Astrocyte of the hippocampus (primary cell): ENCODE measurements around the gene DNMT1.
A peak's percentile ranks its signal among the peaks of the same experiment; 100 is the strongest.
"Not testable (repeated sequence)": the region's sequence is repeated elsewhere in the genome, so short reads cannot be mapped to it uniquely, and the experiment has no call there.

Source experiments
- DNase-seq: peaks from one replicate; pipeline ENCODE4 v3.0.0; 2011; ENCODE audit warnings: low read depth, low spot score

Gene DNMT1

GRCh38 chr19:10194500-10195198, at the start of gene DNMT1:
DNMT1 (minus strand) TSS chr19:10194953; CDS start chr19:10194899, 54 bp downstream.
- DNase-seq, result peak; percentile 99

GRCh38 chr19:10243606-10244005, 48.9 kb upstream of the DNMT1 start:
- no peak for DNase-seq

GRCh38 chr19:10241826-10242449, 47.2 kb upstream of the DNMT1 start:
- DNase-seq, result not testable (repeated sequence)

GRCh38 chr19:10238172-10238783, 43.5 kb upstream of the DNMT1 start:
- DNase-seq, result no peak

GRCh38 chr19:10237702-10238101, 42.9 kb upstream of the DNMT1 start:
- no peak for DNase-seq

GRCh38 chr19:10235409-10235808, 40.7 kb upstream of the DNMT1 start:
- DNase-seq, result not testable (repeated sequence)

- no peak for DNase-seq
Observed at GRCh38 chr19:10235003-10235402, 40.2 kb upstream of the DNMT1 start.

GRCh38 chr19:10233946-10234345, 39.2 kb upstream of the DNMT1 start:
- DNase-seq, result no peak

GRCh38 chr19:10231612-10232228, 37.0 kb upstream of the DNMT1 start:
- no peak for DNase-seq

- DNase-seq, result peak; percentile 83
Observed at GRCh38 chr19:10230861-10231611, 36.3 kb upstream of the DNMT1 start, which contains the start of gene S1PR2. S1PR2 (minus strand) TSS chr19:10231331; CDS start chr19:10224905, 6,426 bp downstream.

- peak; percentile 72 for DNase-seq
Observed at GRCh38 chr19:10230173-10230860, 35.6 kb upstream of the DNMT1 start.

- no peak for DNase-seq
Observed at GRCh38 chr19:10228920-10229319, 34.2 kb upstream of the DNMT1 start.

- no peak for DNase-seq
Observed at GRCh38 chr19:10228393-10228792, 33.6 kb upstream of the DNMT1 start.

GRCh38 chr19:10227026-10227971, 32.5 kb upstream of the DNMT1 start:
- no peak for DNase-seq

- DNase-seq, result no peak
Observed at GRCh38 chr19:10226376-10227025, 31.7 kb upstream of the DNMT1 start.

- no peak for DNase-seq
Observed at GRCh38 chr19:10226021-10226375, 31.2 kb upstream of the DNMT1 start.

- DNase-seq, result no peak
Observed at GRCh38 chr19:10224337-10224736, 29.6 kb upstream of the DNMT1 start.

GRCh38 chr19:10223488-10224213, 28.9 kb upstream of the DNMT1 start:
- no peak for DNase-seq
